Frontal cortex (tissue), 4 donors: ENCODE measurements around the gene CD81. TPM values are rescaled to one million over a fixed set of nuclear protein-coding genes. Genes with fewer than 3 reads are reported as not detected.

ENCODE experiments used
- DNase-seq, 2 donors: peaks; one replicate each; pipeline ENCODE4 v3.0.0; 2012; ENCODE audit warnings: low spot score in 2 of 2
- FAIRE-seq: peaks from 2 replicates; lab custom pipeline; 2012; peaks lifted over from hg19 to GRCh38; lab: Jason Lieb, UNC
- small RNA-seq: library from RNA; depleted of rRNA; stranded (forward); fragments of <200 nt; gene quantifications from one replicate; pipeline ENCODE3, GENCODE V24; 2014
- total RNA-seq: library from RNA; depleted of rRNA; stranded (reverse); fragments of >200 nt; gene quantifications from one replicate; pipeline ENCODE4 v1.2.3, GENCODE V29; 2014
- donor health status: control.
- donor health status: control.
- donor health status: control.

The CD81 gene
- total RNA-seq, 1 donor from 2014 or later, result 67.7 TPM

- no peak for FAIRE-seq
- DNase-seq, result peak; percentile 73 to 77
These were observed 68.0 kb downstream of the CD81 start, which contains the start of gene KCNQ1 for GRCh38 chr11:2444821-2445745. Gene KCNQ1 (plus strand): TSS chr11:2445008. CDS start chr11:2445099, 91 bp downstream.

- no peak for DNase-seq
- FAIRE-seq, result no peak
These were observed 68.8 kb downstream of the CD81 start for GRCh38 chr11:2445746-2446551.

GRCh38 chr11:2446590-2447252 lies 69.6 kb downstream of the CD81 start:
- FAIRE-seq (no peak), DNase-seq (no peak)

Small RNA genes lying within 50 kb of the gene (small RNA-seq; reads per million reads assigned to genes)
- not detected for gene RF00019

Other genes with a start within 250 kb of the CD81 start
- gene IGF2, start 237.9 kb upstream of the CD81 start, total RNA-seq, result 19.6 TPM
- not detected for gene INS, start 216.1 kb upstream of the CD81 start, total RNA-seq
- 0.82 TPM for gene TH, start 205.5 kb upstream of the CD81 start, total RNA-seq
- gene ASCL2, start 106.7 kb upstream of the CD81 start, total RNA-seq, result 0.82 TPM
- gene C11orf21, start 75.4 kb upstream of the CD81 start, total RNA-seq, result under 0.01 TPM
- 0.41 TPM for gene TSPAN32, start 75.3 kb upstream of the CD81 start, total RNA-seq
- gene TSSC4, start 23.4 kb downstream of the CD81 start, total RNA-seq, result 31.8 TPM
- not detected for gene TRPM5, start 67.2 kb downstream of the CD81 start, total RNA-seq
- gene KCNQ1, start 67.7 kb downstream of the CD81 start, total RNA-seq, result under 0.01 TPM